HFFc6 (cell line): ENCODE data around the gene OR6N1. TPM values are rescaled to one million over a fixed set of nuclear protein-coding genes. Genes with fewer than 3 reads are reported as not detected.

ENCODE experiments used
- DNase-seq: peaks from one replicate; pipeline ENCODE4 v3.0.0-alpha.2; 2018
- H3K27ac Mint-ChIP-seq: 2 replicates; pipeline ENCODE4 v1.8.0; 2020; ENCODE audit warnings: mild to moderate bottlenecking, mixed read lengths
- H3K27me3 Mint-ChIP-seq: 2 replicates; pipeline ENCODE4 v1.8.0; 2021; ENCODE audit warnings: mild to moderate bottlenecking, moderate library complexity, mixed read lengths; ENCODE audit not compliant: insufficient read depth
- H3K36me3 Mint-ChIP-seq: 2 replicates; pipeline ENCODE4 v1.8.0; 2021; ENCODE audit warnings: low read depth, mixed read lengths
- H3K4me1 Mint-ChIP-seq: 2 replicates; pipeline ENCODE4 v1.8.0; 2020; ENCODE audit warnings: low read depth, mixed read lengths
- H3K4me3 Mint-ChIP-seq: 2 replicates; pipeline ENCODE4 v1.8.0; 2020; ENCODE audit warnings: mild to moderate bottlenecking, moderate library complexity, mixed read lengths
- H3K9me3 Mint-ChIP-seq: 2 replicates; pipeline ENCODE4 v1.8.0; 2020; ENCODE audit warnings: mild to moderate bottlenecking, mixed read lengths
- total RNA-seq, 6 experiments: library from RNA; stranded (reverse); fragmentation: NEBNext Ultra II Directional; extraction: Animal tissue kit (Norgen Biotek cat#: 25700); gene quantifications; 2 replicates in 1 of 6; 3 replicates in 5 of 6; pipeline ENCODE4 v1.2.3, GENCODE V29; 2021
- TF ChIP-seq, protein P1 (sequence below): fragments of 200-600 bp; sonication (generic); IDR thresholded peaks from 2 replicates; pipeline ENCODE4 v1.5.0; 2021; ENCODE audit warnings: antibody characterized with exemption, mild to moderate bottlenecking

Gene OR6N1
- total RNA-seq, 6 experiments from 2014 or later, result not detected

DNA sequence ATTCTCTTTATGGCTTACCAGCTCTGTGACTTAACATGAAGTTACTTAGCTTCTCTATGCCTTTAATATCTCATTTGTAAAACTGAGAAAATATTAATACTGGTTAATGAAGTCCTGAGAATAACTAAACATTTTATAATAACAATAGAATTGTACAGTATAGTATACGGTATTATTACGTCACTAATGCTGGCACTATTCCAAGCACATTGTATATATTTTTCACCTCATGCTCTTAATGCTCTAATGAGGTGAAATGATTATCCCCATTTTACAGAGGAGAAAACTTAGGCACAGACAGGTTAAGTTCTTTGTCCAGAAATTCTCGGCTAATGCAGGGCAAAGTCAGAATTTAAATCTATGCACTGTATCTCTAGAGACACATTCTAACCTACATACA is 52.3 kb downstream of the OR6N1 start:
- H3K27ac Mint-ChIP-seq, result no peak overlapping the region
- no peak overlapping the region for H3K4me3 Mint-ChIP-seq
- TF ChIP-seq, protein P1, sequence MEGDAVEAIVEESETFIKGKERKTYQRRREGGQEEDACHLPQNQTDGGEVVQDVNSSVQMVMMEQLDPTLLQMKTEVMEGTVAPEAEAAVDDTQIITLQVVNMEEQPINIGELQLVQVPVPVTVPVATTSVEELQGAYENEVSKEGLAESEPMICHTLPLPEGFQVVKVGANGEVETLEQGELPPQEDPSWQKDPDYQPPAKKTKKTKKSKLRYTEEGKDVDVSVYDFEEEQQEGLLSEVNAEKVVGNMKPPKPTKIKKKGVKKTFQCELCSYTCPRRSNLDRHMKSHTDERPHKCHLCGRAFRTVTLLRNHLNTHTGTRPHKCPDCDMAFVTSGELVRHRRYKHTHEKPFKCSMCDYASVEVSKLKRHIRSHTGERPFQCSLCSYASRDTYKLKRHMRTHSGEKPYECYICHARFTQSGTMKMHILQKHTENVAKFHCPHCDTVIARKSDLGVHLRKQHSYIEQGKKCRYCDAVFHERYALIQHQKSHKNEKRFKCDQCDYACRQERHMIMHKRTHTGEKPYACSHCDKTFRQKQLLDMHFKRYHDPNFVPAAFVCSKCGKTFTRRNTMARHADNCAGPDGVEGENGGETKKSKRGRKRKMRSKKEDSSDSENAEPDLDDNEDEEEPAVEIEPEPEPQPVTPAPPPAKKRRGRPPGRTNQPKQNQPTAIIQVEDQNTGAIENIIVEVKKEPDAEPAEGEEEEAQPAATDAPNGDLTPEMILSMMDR, result no peak
- DNase-seq, result no peak
- H3K4me1 Mint-ChIP-seq, result no peaks in the 10 kb centered on the region
- peaks cover 2% of the 10 kb centered on the region for H3K27me3 Mint-ChIP-seq
- H3K36me3 Mint-ChIP-seq, result no peaks in the 10 kb centered on the region
- H3K9me3 Mint-ChIP-seq, result peaks cover 19% of the 10 kb centered on the region

GRCh38 chr1:158717344-158717743 is 54.7 kb downstream of the OR6N1 start:
- Mint-ChIP-seq H3K36me3 (no peaks in the 10 kb centered on the region), H3K4me1 (no peaks in the 10 kb centered on the region), H3K4me3 (no peak overlapping the region), H3K27me3 (peaks cover 2% of the 10 kb centered on the region), H3K9me3 (peaks cover 20% of the 10 kb centered on the region), H3K27ac (no peak overlapping the region)
- TF ChIP-seq, protein P1, result no peak
- DNase-seq, result no peak

GRCh38 chr1:158716335-158716734 is 55.7 kb downstream of the OR6N1 start:
- Mint-ChIP-seq H3K27ac (no peak overlapping the region), H3K27me3 (peaks cover 2% of the 10 kb centered on the region), H3K36me3 (no peaks in the 10 kb centered on the region)

DNA sequence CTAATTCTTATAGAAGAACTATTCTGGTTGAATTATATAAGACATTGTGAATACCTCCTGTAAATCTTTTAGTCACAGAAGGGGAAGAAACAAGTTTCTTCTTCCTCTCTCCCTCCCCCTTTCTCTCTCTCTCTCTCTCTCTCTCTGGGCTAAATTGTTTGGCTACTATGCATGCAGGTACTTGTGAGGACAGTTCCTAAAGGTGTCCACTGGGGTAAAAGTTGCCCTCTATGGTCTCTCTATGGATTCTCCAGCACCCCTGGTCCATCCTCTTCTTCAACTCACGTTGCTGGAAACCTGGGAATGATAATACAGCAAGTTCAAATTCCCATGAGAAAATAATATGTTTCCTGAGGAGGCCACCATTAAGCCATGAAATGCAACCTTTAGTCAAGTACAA is 57.2 kb downstream of the OR6N1 start:
- no peaks in the 10 kb centered on the region for H3K36me3 Mint-ChIP-seq
- peaks cover 2% of the 10 kb centered on the region for H3K27me3 Mint-ChIP-seq
- no peaks in the 10 kb centered on the region for H3K4me1 Mint-ChIP-seq
- H3K27ac Mint-ChIP-seq, result no peak overlapping the region
- H3K4me3 Mint-ChIP-seq, result no peak overlapping the region
- no peak for DNase-seq
- peaks cover 18% of the 10 kb centered on the region for H3K9me3 Mint-ChIP-seq
- TF ChIP-seq, protein P1, result no peak

More at GRCh38 chr1:158716335-158716734, 55.7 kb downstream of the OR6N1 start:
- no peaks in the 10 kb centered on the region for H3K4me1 Mint-ChIP-seq
- no peak for DNase-seq
- no peak overlapping the region for H3K4me3 Mint-ChIP-seq
- TF ChIP-seq, protein P1, result no peak
- H3K9me3 Mint-ChIP-seq, result peaks cover 18% of the 10 kb centered on the region

Other genes with a start within 250 kb of the OR6N1 start
- not detected for gene OR6Y1, start 217.8 kb downstream of the OR6N1 start, total RNA-seq
- not detected for gene OR6P1, start 201.6 kb downstream of the OR6N1 start, total RNA-seq
- not detected for gene OR10X1, start 192.3 kb downstream of the OR6N1 start, total RNA-seq
- not detected for gene OR10Z1, start 166.9 kb downstream of the OR6N1 start, total RNA-seq
- not detected for gene SPTA1, start 85.5 kb downstream of the OR6N1 start, total RNA-seq
- gene OR6K2, start 71.5 kb downstream of the OR6N1 start, total RNA-seq, result not detected
- gene OR6K3, start 51.5 kb downstream of the OR6N1 start, total RNA-seq, result not detected
- gene OR6K6, start 17.5 kb downstream of the OR6N1 start, total RNA-seq, result not detected
- gene OR6N2, start 9.0 kb upstream of the OR6N1 start, total RNA-seq, result not detected
- not detected for gene MNDA, start 59.2 kb upstream of the OR6N1 start, total RNA-seq
- gene PYHIN1, start 159.4 kb upstream of the OR6N1 start, total RNA-seq, result not detected
- 10 to 100 TPM; 50.5 to 70.7 (median 67.3) TPM for gene IFI16, start 237.7 kb upstream of the OR6N1 start, total RNA-seq